Kidney epithelial cell (primary cell): ENCODE results near the gene CCL7. TPM values are rescaled to one million over a fixed set of nuclear protein-coding genes. Genes with fewer than 3 reads are reported as not detected.

Experiments used
- DNase-seq: peaks from one replicate; pipeline ENCODE4 v3.0.0-alpha.2; 2010; ENCODE audit warnings: low read depth
- H3K27me3 ChIP-seq: 2 replicates; pipeline ENCODE4 v1.6.0; 2011; ENCODE audit warnings: low read length; ENCODE audit not compliant: control insufficient read depth, insufficient read depth
- H3K36me3 ChIP-seq: 2 replicates; pipeline ENCODE4 v1.5.1; 2011; ENCODE audit warnings: low read length; ENCODE audit not compliant: control insufficient read depth, insufficient read depth
- H3K4me3 ChIP-seq: 2 replicates; pipeline ENCODE4 v1.5.1; 2011; ENCODE audit warnings: low read depth, mild to moderate bottlenecking, control low read depth, low read length
- total RNA-seq: library from RNA; depleted of rRNA; stranded (reverse); fragments of >200 nt; gene quantifications from 2 replicates; pipeline ENCODE4 v1.2.3, GENCODE V29; 2015
- TF ChIP-seq, protein P1 (sequence below): IDR thresholded peaks from 2 replicates; pipeline ENCODE4 v1.5.1; 2011; ENCODE audit warnings: mild to moderate bottlenecking, moderate library complexity, low read length, control low read depth, inconsistent platforms; ENCODE audit not compliant: insufficient read depth, poor library complexity, severe bottlenecking

CCL7 gene
- total RNA-seq, 1 donor from 2014 or later, result not detected

DNA sequence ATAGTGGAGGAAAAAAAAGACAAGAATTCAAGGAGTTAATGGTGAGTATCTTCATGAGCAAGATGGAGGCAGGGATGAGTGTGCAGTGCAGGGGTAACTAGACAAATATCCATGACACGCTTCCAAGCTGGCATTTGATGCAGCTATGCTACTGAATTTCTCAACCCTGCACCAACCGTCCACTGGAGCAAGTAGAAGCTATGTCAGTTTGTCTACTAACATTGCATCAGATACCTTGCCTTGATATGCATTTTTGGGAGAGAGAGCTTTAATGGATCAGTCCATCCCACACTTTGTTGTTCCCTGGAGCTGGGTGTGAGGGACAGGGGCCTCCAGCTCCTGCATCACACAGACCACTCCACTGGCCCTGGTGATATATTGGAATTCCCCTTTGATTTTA is 32.0 kb downstream of the CCL7 start:
- TF ChIP-seq, protein P1, sequence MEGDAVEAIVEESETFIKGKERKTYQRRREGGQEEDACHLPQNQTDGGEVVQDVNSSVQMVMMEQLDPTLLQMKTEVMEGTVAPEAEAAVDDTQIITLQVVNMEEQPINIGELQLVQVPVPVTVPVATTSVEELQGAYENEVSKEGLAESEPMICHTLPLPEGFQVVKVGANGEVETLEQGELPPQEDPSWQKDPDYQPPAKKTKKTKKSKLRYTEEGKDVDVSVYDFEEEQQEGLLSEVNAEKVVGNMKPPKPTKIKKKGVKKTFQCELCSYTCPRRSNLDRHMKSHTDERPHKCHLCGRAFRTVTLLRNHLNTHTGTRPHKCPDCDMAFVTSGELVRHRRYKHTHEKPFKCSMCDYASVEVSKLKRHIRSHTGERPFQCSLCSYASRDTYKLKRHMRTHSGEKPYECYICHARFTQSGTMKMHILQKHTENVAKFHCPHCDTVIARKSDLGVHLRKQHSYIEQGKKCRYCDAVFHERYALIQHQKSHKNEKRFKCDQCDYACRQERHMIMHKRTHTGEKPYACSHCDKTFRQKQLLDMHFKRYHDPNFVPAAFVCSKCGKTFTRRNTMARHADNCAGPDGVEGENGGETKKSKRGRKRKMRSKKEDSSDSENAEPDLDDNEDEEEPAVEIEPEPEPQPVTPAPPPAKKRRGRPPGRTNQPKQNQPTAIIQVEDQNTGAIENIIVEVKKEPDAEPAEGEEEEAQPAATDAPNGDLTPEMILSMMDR, result no peak
- no peaks in the 10 kb centered on the region for H3K36me3 ChIP-seq
- no peak for DNase-seq

DNA sequence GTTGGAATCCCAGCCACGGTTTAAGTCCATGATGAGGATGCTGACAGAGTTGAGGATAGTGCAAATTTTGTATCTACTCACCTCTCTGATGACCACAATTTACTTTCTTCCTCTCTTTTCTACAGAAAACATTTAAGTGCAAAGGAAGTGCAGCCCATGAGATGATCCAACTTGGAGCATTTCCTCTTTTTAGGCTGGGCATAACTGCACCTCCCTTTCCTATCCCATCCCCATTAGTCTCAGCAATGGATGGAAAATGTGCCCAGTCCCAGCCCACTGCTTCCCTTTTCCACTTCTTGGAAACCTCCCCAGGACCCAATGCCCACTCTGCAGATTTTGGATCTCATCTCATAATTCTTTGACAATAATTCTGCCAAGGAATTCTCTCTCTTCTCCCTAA is 32.6 kb downstream of the CCL7 start:
- Histone ChIP-seq H3K27me3 (no peaks in the 10 kb centered on the region), H3K36me3 (no peaks in the 10 kb centered on the region), H3K4me3 (no peak overlapping the region)
- no peak for DNase-seq
- TF ChIP-seq, protein P1, result no peak

More for the DNA sequence above, 32.0 kb downstream of the CCL7 start:
- Histone ChIP-seq H3K4me3 (no peak overlapping the region), H3K27me3 (no peaks in the 10 kb centered on the region)

DNA sequence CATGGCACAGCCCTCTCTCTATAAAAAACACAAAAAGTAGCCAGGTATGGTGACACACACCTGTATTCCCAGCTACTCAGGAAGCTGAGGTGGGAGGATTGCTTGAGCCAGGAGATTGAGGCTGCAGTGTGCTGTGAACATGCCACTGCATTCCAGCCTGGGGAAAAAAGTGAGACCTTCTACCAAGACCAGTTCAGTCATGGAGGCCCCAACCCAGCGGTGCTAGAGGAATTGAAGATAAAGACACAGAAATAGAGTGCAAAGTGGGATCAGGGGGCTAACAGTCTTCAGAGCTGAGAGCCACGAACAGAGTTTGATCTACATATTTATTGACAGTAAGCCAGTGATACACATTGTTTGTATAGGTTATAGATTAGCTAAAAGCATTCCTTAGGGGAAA is 33.6 kb downstream of the CCL7 start:
- no peaks in the 10 kb centered on the region for H3K36me3 ChIP-seq
- TF ChIP-seq, protein P1, result no peak
- DNase-seq, result no peak
- H3K27me3 ChIP-seq, result no peaks in the 10 kb centered on the region
- H3K4me3 ChIP-seq, result no peak overlapping the region

DNA sequence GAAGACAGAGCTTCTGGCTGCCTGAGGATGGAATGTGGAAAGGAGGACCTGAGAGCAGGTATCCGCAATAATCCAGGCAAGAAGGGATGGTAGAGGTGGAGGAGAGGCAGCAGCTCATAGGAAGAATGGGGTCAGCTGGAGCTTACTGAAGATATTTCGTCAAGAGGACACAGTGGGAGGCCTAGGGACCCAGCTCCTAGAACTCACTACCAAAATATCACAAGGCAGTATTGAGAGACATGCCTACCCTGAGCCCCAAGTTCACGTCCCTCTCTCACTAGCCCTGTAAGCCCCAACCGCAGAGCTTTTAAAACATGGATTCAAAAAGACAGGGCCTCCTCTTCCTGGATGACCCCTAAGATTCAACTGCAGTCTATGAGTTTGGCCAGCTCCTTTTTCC is 35.0 kb downstream of the CCL7 start:
- no peak overlapping the region for H3K4me3 ChIP-seq
- no peaks in the 10 kb centered on the region for H3K27me3 ChIP-seq
- TF ChIP-seq, protein P1, result no peak
- DNase-seq, result no peak
- H3K36me3 ChIP-seq, result no peaks in the 10 kb centered on the region

DNA sequence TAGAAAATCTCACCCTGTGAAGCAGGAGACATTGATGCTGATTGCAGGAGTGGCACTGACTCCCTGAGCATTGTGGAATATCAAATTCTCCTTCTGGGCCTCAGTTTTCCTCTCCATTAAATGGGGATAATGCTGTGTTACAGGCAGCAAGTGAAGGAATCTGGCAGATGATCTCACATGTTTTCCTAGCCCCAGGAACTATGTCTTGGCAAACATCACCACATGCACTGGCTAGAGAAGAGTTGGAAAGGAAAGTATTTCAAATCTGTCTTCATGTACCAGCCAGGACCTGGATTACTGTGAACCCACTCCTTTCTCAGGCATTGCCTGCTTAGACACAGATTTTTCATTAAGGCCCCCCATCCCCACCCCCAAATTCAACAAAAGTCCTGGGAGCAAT is 35.6 kb downstream of the CCL7 start:
- TF ChIP-seq, protein P1, result no peak
- Histone ChIP-seq H3K27me3 (no peaks in the 10 kb centered on the region), H3K4me3 (no peak overlapping the region), H3K36me3 (no peaks in the 10 kb centered on the region)
- no peak for DNase-seq

DNA sequence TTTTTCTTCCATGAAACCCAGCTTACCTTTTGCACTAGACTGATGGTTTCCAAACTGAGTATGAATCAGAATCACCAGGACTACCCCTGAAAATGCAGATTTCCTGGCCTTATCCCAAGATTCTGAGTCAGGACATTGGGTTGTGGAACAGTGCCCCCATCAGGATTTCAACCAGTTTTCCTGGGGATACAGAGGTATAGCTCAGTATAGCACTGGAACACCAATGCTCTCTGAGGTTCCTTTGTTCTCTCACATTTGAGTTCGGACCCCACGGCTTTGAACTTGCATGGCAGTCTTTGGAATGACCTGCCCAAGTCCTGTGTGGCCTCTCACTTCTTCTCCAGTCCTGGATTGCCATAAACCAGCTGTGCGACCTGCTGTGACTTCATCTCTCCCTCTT is 36.4 kb downstream of the CCL7 start:
- Histone ChIP-seq H3K27me3 (no peaks in the 10 kb centered on the region), H3K4me3 (no peak overlapping the region), H3K36me3 (no peaks in the 10 kb centered on the region)
- TF ChIP-seq, protein P1, result peak; percentile 15
- no peak for DNase-seq
